ENCODE measurements around the gene JMJD7. TPM values are rescaled to one million over a fixed set of nuclear protein-coding genes. Genes with fewer than 3 reads are reported as not detected.

JMJD7 gene
- total RNA-seq, 1 experiment from 2014 or later, result 3.0 TPM

- DNase-seq (ENCODE audit: low read depth), result no peak
Measured at GRCh38 chr15:41843571-41843970, 15.7 kb downstream of the JMJD7 start.

GRCh38 chr15:41844814-41845213 lies 16.9 kb downstream of the JMJD7 start:
- no peak for DNase-seq (ENCODE audit: low read depth)

- DNase-seq (ENCODE audit: low read depth), result no peak
Measured at GRCh38 chr15:41847206-41847605, 19.3 kb downstream of the JMJD7 start.

- DNase-seq (ENCODE audit: low read depth), result no peak
Measured at GRCh38 chr15:41847981-41848380, 20.1 kb downstream of the JMJD7 start.

- no peak for DNase-seq (ENCODE audit: low read depth)
Measured at GRCh38 chr15:41848631-41849030, 20.7 kb downstream of the JMJD7 start.

- DNase-seq (ENCODE audit: low read depth), result no peak
Measured at GRCh38 chr15:41849204-41849603, 21.3 kb downstream of the JMJD7 start.

GRCh38 chr15:41849861-41850260 lies 22.0 kb downstream of the JMJD7 start:
- DNase-seq (ENCODE audit: low read depth), result no peak

DNA sequence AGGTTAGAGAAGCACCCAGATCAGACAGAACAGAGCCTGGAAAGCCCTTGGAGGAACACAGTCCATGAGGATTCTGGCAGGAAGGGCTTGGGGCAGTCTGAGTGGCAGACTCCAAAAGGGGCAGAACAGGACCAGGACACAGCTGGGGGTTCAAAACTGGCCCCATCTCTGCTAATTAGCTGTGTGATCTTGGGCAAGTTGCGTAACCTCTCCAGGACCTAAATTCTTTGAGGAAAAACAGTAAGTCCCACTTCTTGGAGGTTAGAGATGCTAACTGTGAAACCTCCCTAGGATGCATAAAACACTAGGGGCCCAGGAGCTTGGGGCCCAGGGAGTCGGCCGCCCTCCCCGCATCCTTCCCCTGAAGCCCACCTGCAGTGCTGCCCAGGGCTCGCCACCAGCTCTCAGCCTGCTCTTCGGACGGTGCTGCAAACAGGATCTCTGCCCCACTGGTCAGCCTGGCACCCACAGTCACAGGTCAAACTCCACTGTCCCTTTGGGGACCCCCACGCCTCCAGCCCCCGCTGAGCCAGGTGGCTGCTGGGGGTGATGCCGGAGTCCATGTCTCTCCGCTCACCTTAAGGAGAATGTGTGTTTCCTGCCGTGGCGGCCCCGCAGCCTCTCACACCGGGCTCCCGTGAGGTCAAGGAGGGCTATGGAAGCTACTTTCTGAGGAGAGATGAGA lies 22.7 kb downstream of the JMJD7 start:
- DNase-seq (ENCODE audit: low read depth), result no peak

- no peak for DNase-seq (ENCODE audit: low read depth)
Measured at GRCh38 chr15:41851167-41851523, 23.3 kb downstream of the JMJD7 start.

- no peak for DNase-seq (ENCODE audit: low read depth)
Measured at GRCh38 chr15:41851755-41852370, 24.0 kb downstream of the JMJD7 start.

- no peak for DNase-seq (ENCODE audit: low read depth)
Measured at GRCh38 chr15:41852736-41853590, 25.1 kb downstream of the JMJD7 start.

DNA sequence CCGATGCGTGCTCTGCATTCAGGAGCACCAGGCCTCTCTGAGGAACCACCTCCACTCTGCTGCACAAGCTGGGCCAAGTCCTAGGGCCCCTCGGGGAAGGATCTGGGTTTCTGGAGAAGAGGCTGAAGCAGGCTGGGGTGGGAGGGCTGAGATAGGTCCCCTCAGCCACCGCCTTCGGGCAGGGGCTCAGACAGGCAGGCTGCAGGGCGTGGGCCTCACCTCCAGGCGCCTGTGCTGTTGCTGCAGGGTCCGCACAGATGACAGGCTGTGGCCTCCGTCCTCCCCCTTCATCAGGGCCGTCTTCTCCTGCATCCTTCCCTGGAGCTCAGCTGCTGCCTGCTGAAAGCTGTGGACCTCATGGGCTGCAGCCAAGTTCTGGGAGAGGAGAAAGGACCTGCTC lies 25.9 kb downstream of the JMJD7 start:
- no peak for DNase-seq (ENCODE audit: low read depth)

DNA sequence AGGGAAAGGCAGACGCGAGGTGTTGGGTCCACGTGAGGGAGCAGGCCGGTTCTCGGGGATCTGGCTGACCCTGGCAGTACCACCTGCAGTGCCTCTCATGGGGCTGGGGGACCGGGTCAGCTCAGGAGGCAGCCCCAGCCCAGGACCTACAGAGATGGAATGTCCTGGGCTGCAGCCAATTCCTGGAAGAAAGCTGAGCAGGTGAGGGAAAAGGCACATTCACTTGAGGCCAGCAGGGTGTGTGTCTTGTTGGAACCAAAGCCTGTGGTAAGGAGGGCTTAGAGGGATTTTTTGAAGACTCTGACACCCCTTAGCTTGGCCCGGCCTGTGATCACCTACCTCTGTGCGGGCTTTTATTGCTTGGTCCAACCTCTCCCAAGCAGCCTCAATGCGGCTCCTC lies 26.6 kb downstream of the JMJD7 start:
- DNase-seq (ENCODE audit: low read depth), result no peak

- no peak for DNase-seq (ENCODE audit: low read depth)
Measured at GRCh38 chr15:41855261-41855961, 27.5 kb downstream of the JMJD7 start.

GRCh38 chr15:41856262-41856661 lies 28.4 kb downstream of the JMJD7 start:
- DNase-seq (ENCODE audit: low read depth), result no peak

DNA sequence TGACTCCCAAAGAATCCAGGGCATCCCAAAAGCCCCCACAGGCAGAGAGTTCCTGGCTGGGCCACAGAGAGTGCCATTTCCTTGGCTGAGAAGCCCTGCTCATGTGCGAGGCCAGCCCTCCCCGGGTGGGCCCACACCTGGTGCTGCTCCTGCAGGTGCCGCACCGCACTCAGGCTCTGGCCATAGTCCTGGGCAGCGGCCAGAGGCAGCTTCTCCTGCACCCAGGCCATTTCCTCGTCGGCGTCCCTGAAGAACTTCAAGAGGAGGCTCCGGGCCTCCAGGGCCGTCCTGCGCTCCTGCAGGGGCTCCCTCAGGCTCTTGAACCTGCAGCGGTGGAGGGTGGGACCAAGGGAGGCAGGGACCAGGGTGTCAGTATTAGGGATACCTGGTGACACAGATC lies 28.8 kb downstream of the JMJD7 start:
- DNase-seq (ENCODE audit: low read depth), result no peak

GRCh38 chr15:41857316-41857715 lies 29.4 kb downstream of the JMJD7 start:
- no peak for DNase-seq (ENCODE audit: low read depth)

GRCh38 chr15:41858756-41859155 lies 30.9 kb downstream of the JMJD7 start:
- DNase-seq (ENCODE audit: low read depth), result no peak

DNA sequence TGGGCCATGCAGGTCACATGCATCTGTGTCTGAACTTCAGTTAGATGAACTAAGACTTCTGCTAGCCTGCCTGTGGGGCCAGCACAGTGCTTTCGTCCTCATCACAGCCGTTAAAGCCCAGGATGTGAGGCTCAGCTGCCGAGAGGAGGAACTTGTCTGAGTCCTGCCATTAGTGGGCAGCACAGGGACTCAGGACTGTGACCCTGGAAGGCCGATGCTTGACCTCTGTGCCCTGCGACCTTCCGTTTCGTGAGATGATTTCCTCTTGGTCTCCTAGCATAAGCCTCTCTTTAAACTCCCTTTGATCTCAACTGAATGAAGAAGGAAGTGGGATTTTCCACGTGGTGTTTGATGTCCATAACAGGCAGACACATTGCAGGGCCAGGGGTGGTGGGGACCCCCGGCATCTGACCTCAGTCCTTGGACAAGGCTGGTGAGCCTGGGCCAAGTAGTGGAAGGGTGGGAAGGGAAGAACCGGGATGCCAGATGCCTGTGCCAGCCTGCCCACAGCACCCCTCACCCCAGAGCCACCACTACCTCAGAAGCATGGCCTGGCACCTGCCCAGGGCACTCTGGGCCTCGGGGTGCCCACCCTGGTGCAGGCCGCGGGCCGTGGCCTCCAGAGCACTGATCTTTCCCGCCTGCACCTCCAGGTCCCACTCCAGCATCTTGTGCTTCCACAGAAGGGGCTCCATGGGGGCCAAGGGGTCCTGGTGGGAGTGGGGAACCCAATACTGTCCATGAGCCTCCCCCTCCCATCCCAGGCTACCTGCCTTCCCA lies 32.3 kb downstream of the JMJD7 start:
- no peak for DNase-seq (ENCODE audit: low read depth)

- DNase-seq (ENCODE audit: low read depth), result no peak
Measured at GRCh38 chr15:41861736-41862356, 34.0 kb downstream of the JMJD7 start.

- DNase-seq (ENCODE audit: low read depth), result no peak
Measured at GRCh38 chr15:41862515-41863116, 34.7 kb downstream of the JMJD7 start.

All from Daoy (cell line).